ENCODE measurements around the gene SWI5.

The SWI5 gene

GRCh38 chr9:128321343-128321742 lies 45.3 kb downstream of the SWI5 start:
- DNase-seq (ENCODE audit: low spot score): no peak

- no peak for DNase-seq (ENCODE audit: low spot score)
Measured at GRCh38 chr9:128321879-128322403, 45.9 kb downstream of the SWI5 start.

GRCh38 chr9:128322404-128323211 lies 46.5 kb downstream of the SWI5 start, which contains the start of the genes COQ4 and TRUB2:
Gene COQ4 (plus strand): TSS chr9:128322839. CDS start chr9:128322859, 20 bp downstream.
Gene TRUB2 (minus strand): TSS chr9:128322447. CDS start chr9:128322408, 39 bp downstream.
- DNase-seq (ENCODE audit: low spot score): peak; percentile 96

GRCh38 chr9:128323212-128323730 lies 47.2 kb downstream of the SWI5 start:
- DNase-seq (ENCODE audit: low spot score): peak; percentile 35

- no peak for DNase-seq (ENCODE audit: low spot score)
Measured at GRCh38 chr9:128323791-128324190, 47.7 kb downstream of the SWI5 start.

GRCh38 chr9:128324401-128324800 lies 48.3 kb downstream of the SWI5 start:
- no peak for DNase-seq (ENCODE audit: low spot score)

GRCh38 chr9:128325629-128326028 lies 49.6 kb downstream of the SWI5 start:
- DNase-seq (ENCODE audit: low spot score): no peak

- DNase-seq (ENCODE audit: low spot score): no peak
Measured at GRCh38 chr9:128333451-128333869, 57.4 kb downstream of the SWI5 start.

GRCh38 chr9:128335161-128335560 lies 59.1 kb downstream of the SWI5 start:
- DNase-seq (ENCODE audit: low spot score): no peak

- DNase-seq (ENCODE audit: low spot score): no peak
Measured at GRCh38 chr9:128335914-128336313, 59.8 kb downstream of the SWI5 start.

- no peak for DNase-seq (ENCODE audit: low spot score)
Measured at GRCh38 chr9:128337936-128338335, 61.9 kb downstream of the SWI5 start.

Measured in AG20443 (cell line).